22Rv1 (cell line): Measurements from ENCODE around the gene RNFT2.

Experiments used
- CTCF ChIP-seq: fragments of 450-650 bp; IDR thresholded peaks from 2 replicates; pipeline ENCODE4 v1.5.1; 2017; ENCODE audit warnings: mild to moderate bottlenecking
- ZFX ChIP-seq: fragments of 450-650 bp; IDR thresholded peaks from 2 replicates; pipeline ENCODE4 v1.6.1; 2017; ENCODE audit warnings: antibody characterized with exemption, borderline replicate concordance

DNA sequence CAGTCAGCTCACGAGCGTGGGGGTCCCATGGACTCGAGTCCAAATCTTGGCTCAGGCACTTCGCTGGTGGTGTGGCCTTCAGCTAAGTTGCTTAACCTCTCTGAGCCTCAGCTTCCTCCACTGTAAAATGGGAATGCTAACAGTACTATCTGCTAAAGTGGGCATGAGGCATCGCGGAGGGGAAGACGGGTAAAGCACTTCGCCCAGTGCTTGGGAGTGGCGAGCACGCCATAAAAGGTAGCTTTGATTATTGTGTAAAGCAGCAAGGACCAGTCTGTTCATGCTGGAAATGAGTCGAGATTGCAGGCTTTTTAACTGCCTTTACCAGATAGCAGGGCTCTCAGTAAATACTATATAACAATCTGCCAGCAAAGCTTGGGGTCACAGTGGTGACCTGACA, 118.6 kb downstream of the RNFT2 start:
- no peak for TF ChIP-seq CTCF
- no peak for TF ChIP-seq ZFX
